K562 (cell line): ENCODE measurements around the gene NDUFAF8. TPM values are rescaled to one million over a fixed set of nuclear protein-coding genes. Genes with fewer than 3 reads are reported as not detected.

ENCODE experiments used
- ATAC-seq: fragments of 200-7000 bp; cut with Tn5 transposase; 3 replicates; pipeline ENCODE4 v1.9.1; 2020; ENCODE audit warnings: moderate library complexity
- BruUV-seq: library from RNA; stranded (reverse); fragments of 400-500 nt; replicated peaks from 2 replicates; lab custom pipeline; 2021; lab: Mats Ljungman, UMichigan
- CTCF ChIA-PET: fragments of 300-600 bp; formaldehyde crosslinking; extraction: SDS; loops from one replicate; lab custom pipeline; 2021; ENCODE audit warnings: low intra/inter-chr PET ratio; lab: Yijun Ruan, JAX
- POLR2A ChIA-PET: fragments of 300-600, 350-650 bp; sonication (Branson Sonifier 250); formaldehyde crosslinking; extraction: SDS; loops from one replicate; lab custom pipeline; 2021; ENCODE audit warnings: antibody characterized with exemption, inconsistent platforms; lab: Yijun Ruan, JAX
- DNase-seq, 4 experiments: peaks; one replicate each; pipeline versions ENCODE4 v3.0.0 to v3.0.0-alpha.2; 2011 to 2018; ENCODE audit warnings: low spot score in 3 of 4, mixed read lengths in 3 of 4; ENCODE audit errors: extremely low read depth in 1 of 4
- FAIRE-seq: peaks from 2 replicates; lab custom pipeline; 2011; peaks lifted over from hg19 to GRCh38; lab: Jason Lieb, UNC
- H2AFZ ChIP-seq: 2 replicates; pipeline ENCODE4 v1.6.0; 2011; ENCODE audit warnings: low read depth, low read length, control low read depth, inconsistent platforms
- H3K27ac ChIP-seq: fragments of 200-600 bp; 3 replicates; pipeline ENCODE4 v1.8.0; 2011; ENCODE audit warnings: low read depth, mild to moderate bottlenecking, control low read depth, inconsistent platforms, low read length, moderate library complexity, mixed read lengths; ENCODE audit errors: extremely low read depth
- H3K27me3 ChIP-seq, 2 experiments: fragments of 300-600 bp in 1 of 2; 2 replicates in 1 of 2; 3 replicates in 1 of 2; pipeline versions ENCODE4 v1.6.0 to v1.8.0; 2011; ENCODE audit warnings: inconsistent platforms in 2 of 2, low read length in 2 of 2, mild to moderate bottlenecking in 1 of 2, mixed read lengths in 1 of 2, moderate library complexity in 1 of 2; ENCODE audit not compliant: control insufficient read depth in 2 of 2, insufficient read depth in 2 of 2
- H3K36me3 ChIP-seq: fragments of 300-600 bp; 3 replicates; pipeline ENCODE4 v1.8.0; 2011; ENCODE audit warnings: mild to moderate bottlenecking, low read length, inconsistent platforms; ENCODE audit not compliant: control insufficient read depth, insufficient read depth
- H3K4me1 ChIP-seq, 2 experiments: fragments of 200-600 bp in 1 of 2; replicated peaks in 1 of 2; 2 replicates in 1 of 2; 3 replicates in 1 of 2; pipeline versions ENCODE4 v1.5.1 to v1.8.0; 2011; ENCODE audit warnings: inconsistent platforms in 2 of 2, low read length in 2 of 2, mild to moderate bottlenecking in 1 of 2, mixed read lengths in 1 of 2, moderate library complexity in 1 of 2; ENCODE audit not compliant: control insufficient read depth in 2 of 2, insufficient read depth in 2 of 2
- H3K4me2 ChIP-seq: 2 replicates; pipeline ENCODE4 v1.6.1; 2011; ENCODE audit warnings: low read length, control low read depth, inconsistent platforms, mixed read lengths; ENCODE audit not compliant: insufficient read depth
- H3K4me3 ChIP-seq: fragments of 200-600 bp; sonication (generic), shearing (Covaris generic); 2 replicates; pipeline ENCODE4 v1.5.1; 2016; ENCODE audit warnings: control low read depth, inconsistent platforms
- H3K79me2 ChIP-seq: fragments of 200-600 bp; 3 replicates; pipeline ENCODE4 v1.8.0; 2011; ENCODE audit warnings: low read length, inconsistent platforms; ENCODE audit not compliant: control insufficient read depth, insufficient read depth
- H3K9ac ChIP-seq, 2 experiments: 2 replicates each; pipeline versions ENCODE4 v1.6.0 to v1.6.1; 2011; ENCODE audit warnings: low read depth in 2 of 2, low read length in 2 of 2, control low read depth in 1 of 2, inconsistent platforms in 1 of 2, mild to moderate bottlenecking in 1 of 2, mixed read lengths in 1 of 2; ENCODE audit not compliant: insufficient read depth in 1 of 2
- H3K9me1 ChIP-seq: one replicate; pipeline ENCODE4 v1.6.0; 2011; ENCODE audit warnings: inconsistent platforms, mild to moderate bottlenecking, low read length, moderate library complexity; ENCODE audit not compliant: control insufficient read depth, insufficient read depth
- H3K9me3 ChIP-seq: replicated peaks from 2 replicates; pipeline ENCODE4 v1.5.1; 2011; ENCODE audit warnings: low read depth, low read length, inconsistent platforms; ENCODE audit not compliant: control insufficient read depth, insufficient read depth
- H4K20me1 ChIP-seq: replicated peaks from 2 replicates; pipeline ENCODE4 v1.6.1; 2011; ENCODE audit warnings: low read length, inconsistent platforms, mixed read lengths; ENCODE audit not compliant: control insufficient read depth, insufficient read depth
- CCAR2 ChIP-seq: fragments of 200-400 bp; formaldehyde crosslinking; IDR thresholded peaks from 2 replicates; pipeline ENCODE4 v1.6.1; 2017; ENCODE audit warnings: mild to moderate bottlenecking, low read depth, low read length
- NR0B1 ChIP-seq: fragments of 450-650 bp; IDR thresholded peaks from one replicate; pipeline ENCODE4 v1.6.1; 2018; ENCODE audit warnings: mild to moderate bottlenecking, moderate library complexity; ENCODE audit not compliant: partially characterized antibody
- RAD51 ChIP-seq: fragments of 450-650 bp; IDR thresholded peaks from 2 replicates; pipeline ENCODE4 v1.7.1; 2016; ENCODE audit warnings: low read depth, mild to moderate bottlenecking, borderline replicate concordance
- TCF15 ChIP-seq: fragments of 250-450 bp; sonication (Bioruptor Pico); IDR thresholded peaks from 2 replicates; pipeline ENCODE4 v1.8.0; 2022; ENCODE audit warnings: moderate library complexity, mild to moderate bottlenecking, inconsistent platforms
- ZNF212 ChIP-seq: fragments of 450-650 bp; formaldehyde crosslinking; IDR thresholded peaks from 2 replicates; pipeline ENCODE4 v1.4.0; 2020; ENCODE audit warnings: mild to moderate bottlenecking
- WGBS: fragments of 100-300 bp; shearing (Covaris generic); methylation state at CpG from one replicate; pipeline ENCODE4 v1.1.6; 2016; ENCODE audit warnings: low coverage, mixed read lengths; ENCODE audit not compliant: insufficient coverage; ENCODE audit errors: missing lambda C conversion rate; 5-methylcytosine and 5-hydroxymethylcytosine counted together
- in situ Hi-C: fragments of 300-500 bp; cut with MboI; formaldehyde crosslinking; loops from 4 replicates; pipeline ENCODE4 v1.15.0; 2018; ENCODE audit warnings: inconsistent platforms, mixed read lengths
- intact Hi-C: fragments of 100-400 bp; cut with micrococcal nuclease; formaldehyde crosslinking; loops from 2 replicates; pipeline ENCODE4 v1.14.2; 2022
- polyA plus RNA-seq, 8 experiments: library from polyadenylated mRNA; depleted of rRNA in 4 of 8; stranded (reverse) in 5 of 8; unstranded in 3 of 8; fragments of >200 nt; fragmentation: Nextera tagmentation in 2 of 8; fragmentation: Illumina TruSeq in 1 of 8; extraction: Ambion mirVana in 2 of 8; extraction: Trizol in 1 of 8; gene quantifications; 2 replicates each; pipeline versions ENCODE4 v1.2.1 to v1.2.3, GENCODE V29; 2011 to 2014; ENCODE audit warnings: inconsistent platforms in 1 of 8, missing spikeins in 1 of 8
- total RNA-seq, 7 experiments: library from RNA; depleted of rRNA in 6 of 7; stranded (reverse); fragments of >200 nt in 6 of 7; fragmentation: Illumina TruSeq in 2 of 7; extraction: Trizol in 2 of 7; gene quantifications; 2 replicates each; pipeline versions ENCODE4 v1.2.1 to v1.2.3, GENCODE V29; 2011 to 2021; ENCODE audit warnings: low replicate concordance in 1 of 7
- TF ChIP-seq, protein P1 (sequence below): fragments of 250-450 bp; sonication (Bioruptor Pico); IDR thresholded peaks from 2 replicates; pipeline ENCODE4 v1.4.0; 2020

The NDUFAF8 gene
- total and polyA plus RNA-seq, 9 of the 15 experiments (the other 6 are each of a cell fraction or from before 2014, with no cell fraction given): 13.5 to 144 (median 90.0) TPM

DNA sequence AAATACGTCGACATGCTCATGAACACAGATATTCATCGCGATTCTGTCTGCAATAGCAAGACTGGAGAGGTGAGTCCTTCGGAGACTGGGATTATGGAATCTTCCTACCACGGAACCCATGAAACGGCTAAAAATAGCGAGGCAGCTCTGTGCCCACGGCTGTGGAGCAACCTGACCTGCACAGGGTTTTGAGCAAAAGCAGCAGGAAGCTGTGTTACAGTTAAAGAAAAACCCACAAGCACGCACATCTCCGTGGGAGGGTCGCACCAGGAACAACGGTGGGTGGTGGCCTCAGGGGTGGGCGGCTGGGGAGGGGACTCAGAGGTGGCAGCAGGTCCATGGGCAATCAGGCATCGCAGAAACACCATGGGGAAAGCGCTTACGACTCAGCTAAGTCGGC, 31.2 kb downstream of the NDUFAF8 start (continued):
- TF ChIP-seq, protein P1, sequence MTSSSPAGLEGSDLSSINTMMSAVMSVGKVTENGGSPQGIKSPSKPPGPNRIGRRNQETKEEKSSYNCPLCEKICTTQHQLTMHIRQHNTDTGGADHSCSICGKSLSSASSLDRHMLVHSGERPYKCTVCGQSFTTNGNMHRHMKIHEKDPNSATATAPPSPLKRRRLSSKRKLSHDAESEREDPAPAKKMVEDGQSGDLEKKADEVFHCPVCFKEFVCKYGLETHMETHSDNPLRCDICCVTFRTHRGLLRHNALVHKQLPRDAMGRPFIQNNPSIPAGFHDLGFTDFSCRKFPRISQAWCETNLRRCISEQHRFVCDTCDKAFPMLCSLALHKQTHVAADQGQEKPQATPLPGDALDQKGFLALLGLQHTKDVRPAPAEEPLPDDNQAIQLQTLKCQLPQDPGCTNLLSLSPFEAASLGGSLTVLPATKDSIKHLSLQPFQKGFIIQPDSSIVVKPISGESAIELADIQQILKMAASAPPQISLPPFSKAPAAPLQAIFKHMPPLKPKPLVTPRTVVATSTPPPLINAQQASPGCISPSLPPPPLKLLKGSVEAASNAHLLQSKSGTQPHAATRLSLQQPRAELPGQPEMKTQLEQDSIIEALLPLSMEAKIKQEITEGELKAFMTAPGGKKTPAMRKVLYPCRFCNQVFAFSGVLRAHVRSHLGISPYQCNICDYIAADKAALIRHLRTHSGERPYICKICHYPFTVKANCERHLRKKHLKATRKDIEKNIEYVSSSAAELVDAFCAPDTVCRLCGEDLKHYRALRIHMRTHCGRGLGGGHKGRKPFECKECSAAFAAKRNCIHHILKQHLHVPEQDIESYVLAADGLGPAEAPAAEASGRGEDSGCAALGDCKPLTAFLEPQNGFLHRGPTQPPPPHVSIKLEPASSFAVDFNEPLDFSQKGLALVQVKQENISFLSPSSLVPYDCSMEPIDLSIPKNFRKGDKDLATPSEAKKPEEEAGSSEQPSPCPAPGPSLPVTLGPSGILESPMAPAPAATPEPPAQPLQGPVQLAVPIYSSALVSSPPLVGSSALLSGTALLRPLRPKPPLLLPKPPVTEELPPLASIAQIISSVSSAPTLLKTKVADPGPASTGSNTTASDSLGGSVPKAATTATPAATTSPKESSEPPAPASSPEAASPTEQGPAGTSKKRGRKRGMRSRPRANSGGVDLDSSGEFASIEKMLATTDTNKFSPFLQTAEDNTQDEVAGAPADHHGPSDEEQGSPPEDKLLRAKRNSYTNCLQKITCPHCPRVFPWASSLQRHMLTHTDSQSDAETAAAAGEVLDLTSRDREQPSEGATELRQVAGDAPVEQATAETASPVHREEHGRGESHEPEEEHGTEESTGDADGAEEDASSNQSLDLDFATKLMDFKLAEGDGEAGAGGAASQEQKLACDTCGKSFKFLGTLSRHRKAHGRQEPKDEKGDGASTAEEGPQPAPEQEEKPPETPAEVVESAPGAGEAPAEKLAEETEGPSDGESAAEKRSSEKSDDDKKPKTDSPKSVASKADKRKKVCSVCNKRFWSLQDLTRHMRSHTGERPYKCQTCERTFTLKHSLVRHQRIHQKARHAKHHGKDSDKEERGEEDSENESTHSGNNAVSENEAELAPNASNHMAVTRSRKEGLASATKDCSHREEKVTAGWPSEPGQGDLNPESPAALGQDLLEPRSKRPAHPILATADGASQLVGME (CRISPR knock-in tag): no peak
- TF ChIP-seq RAD51: no peak

- H4K20me1 ChIP-seq: no peaks in the 10 kb centered on the region
- H2AFZ ChIP-seq: no peak overlapping the region
- WGBS: 75% methylated on average over 8 of the region's 12 CpGs
- H3K9me3 ChIP-seq: no peaks in the 10 kb centered on the region
- no peak for FAIRE-seq
- no peaks in the 10 kb centered on the region for H3K79me2 ChIP-seq
- H3K9ac ChIP-seq: peak overlapping the region in 1 of 2 experiments; percentile 12; a peak in 1 of 4 replicates
- peaks cover 2 to 19% of the 10 kb centered on the region in 2 experiments; a peak in 3 of 5 replicates for H3K4me1 ChIP-seq
- H3K4me3 ChIP-seq: no peak overlapping the region
- no peak overlapping the region for H3K4me2 ChIP-seq
- CTCF ChIA-PET: no interaction called here
- in situ Hi-C loops: no loop called here
- TF ChIP-seq TCF15 (CRISPR knock-in tag): no peak
- TF ChIP-seq NR0B1: no peak
- TF ChIP-seq ZNF212: no peak
- TF ChIP-seq CCAR2: no peak
- TF ChIP-seq, all 486 proteins: peak for 0
- BruUV-seq: no TSS peak
- POLR2A ChIA-PET: interaction anchor here (0.8 kb wide), 1 partner anchor 18 kb away, joined by 3 read pairs; no protein-coding TSS in a partner anchor
- ATAC-seq (no peak), DNase-seq (no peak)
- Histone ChIP-seq H3K36me3 (peaks cover 68% of the 10 kb centered on the region; the same call in 2 of the 3 replicates), H3K27me3 (no peaks in the 10 kb centered on the region), H3K9me1 (no peaks in the 10 kb centered on the region), H3K27ac (no peak overlapping the region)
- intact Hi-C loops: no loop called here
Observed at GRCh38 chr17:81271226-81271625, 32.1 kb downstream of the NDUFAF8 start.
